Measurements from ENCODE around the gene STARD8. TPM values are rescaled to one million over a fixed set of nuclear protein-coding genes. Genes with fewer than 3 reads are reported as not detected.

The STARD8 gene
- total RNA-seq, 2 donors from 2014 or later: 15.8 to 19.8 TPM

DNA sequence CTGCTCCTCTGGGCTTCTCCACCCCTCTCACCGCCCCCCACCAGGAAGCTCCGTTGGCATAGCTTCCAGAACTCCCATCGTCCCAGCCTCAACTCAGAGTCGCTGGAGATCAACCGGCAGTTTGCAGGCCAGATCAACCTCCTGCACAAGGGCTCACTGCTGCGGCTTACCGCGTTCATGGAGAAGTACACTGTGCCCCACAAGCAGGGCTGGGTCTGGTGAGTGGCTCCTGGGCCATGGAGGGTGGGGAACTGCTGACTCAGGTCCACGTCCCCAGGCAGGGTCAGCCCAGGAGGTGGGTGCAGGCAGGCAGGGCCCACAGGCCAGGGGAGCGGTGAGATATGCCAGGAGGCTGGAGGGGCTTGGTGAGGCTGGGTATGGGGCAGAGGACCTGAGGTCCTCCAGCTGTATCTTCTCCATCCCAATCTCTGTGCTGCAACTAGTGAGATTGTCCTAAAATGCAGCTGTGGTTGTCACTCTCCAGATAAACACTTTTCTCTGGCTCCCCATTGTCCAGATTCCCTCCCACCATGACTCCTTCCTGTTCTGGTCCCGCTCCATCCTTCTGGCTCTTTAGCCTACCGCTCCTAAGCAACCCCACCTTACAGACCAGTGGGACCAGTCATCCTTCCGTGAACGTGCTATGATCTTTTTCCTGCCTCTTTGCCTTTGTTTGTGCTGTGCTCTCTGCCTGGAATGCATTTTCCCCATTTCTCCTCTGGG lies 71.9 kb downstream of the STARD8 start:
- ATAC-seq (ENCODE audit: insufficient number of reproducible peaks, low FRiP score, low read depth) (no peak), DNase-seq (ENCODE audit: low spot score) (no peak)
- no peaks in the 10 kb centered on the region for H3K9me3 ChIP-seq
- H3K27me3 ChIP-seq (replicated peaks; ENCODE audit: insufficient read depth): no peaks in the 10 kb centered on the region
- no peaks in the 10 kb centered on the region for H3K36me3 ChIP-seq
- no peaks in the 10 kb centered on the region for H3K4me1 ChIP-seq (ENCODE audit: control insufficient read depth in 1 of 2, low read depth in 2 of 2)
- H3K4me3 ChIP-seq: no peak overlapping the region
- TF ChIP-seq, protein P1, sequence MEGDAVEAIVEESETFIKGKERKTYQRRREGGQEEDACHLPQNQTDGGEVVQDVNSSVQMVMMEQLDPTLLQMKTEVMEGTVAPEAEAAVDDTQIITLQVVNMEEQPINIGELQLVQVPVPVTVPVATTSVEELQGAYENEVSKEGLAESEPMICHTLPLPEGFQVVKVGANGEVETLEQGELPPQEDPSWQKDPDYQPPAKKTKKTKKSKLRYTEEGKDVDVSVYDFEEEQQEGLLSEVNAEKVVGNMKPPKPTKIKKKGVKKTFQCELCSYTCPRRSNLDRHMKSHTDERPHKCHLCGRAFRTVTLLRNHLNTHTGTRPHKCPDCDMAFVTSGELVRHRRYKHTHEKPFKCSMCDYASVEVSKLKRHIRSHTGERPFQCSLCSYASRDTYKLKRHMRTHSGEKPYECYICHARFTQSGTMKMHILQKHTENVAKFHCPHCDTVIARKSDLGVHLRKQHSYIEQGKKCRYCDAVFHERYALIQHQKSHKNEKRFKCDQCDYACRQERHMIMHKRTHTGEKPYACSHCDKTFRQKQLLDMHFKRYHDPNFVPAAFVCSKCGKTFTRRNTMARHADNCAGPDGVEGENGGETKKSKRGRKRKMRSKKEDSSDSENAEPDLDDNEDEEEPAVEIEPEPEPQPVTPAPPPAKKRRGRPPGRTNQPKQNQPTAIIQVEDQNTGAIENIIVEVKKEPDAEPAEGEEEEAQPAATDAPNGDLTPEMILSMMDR (IDR thresholded peaks at IDR 0.05): no peak
- H3K27ac ChIP-seq: no peak overlapping the region

GRCh38 chrX:68719904-68720614 lies 72.6 kb downstream of the STARD8 start:
- ATAC-seq (ENCODE audit: insufficient number of reproducible peaks, low FRiP score, low read depth) (no peak), DNase-seq (ENCODE audit: low spot score) (no peak)
- TF ChIP-seq, protein P1 (IDR thresholded peaks at IDR 0.05): no peak
- H3K36me3 ChIP-seq: no peaks in the 10 kb centered on the region
- H3K27me3 ChIP-seq (replicated peaks; ENCODE audit: insufficient read depth): no peaks in the 10 kb centered on the region
- no peaks in the 10 kb centered on the region for H3K9me3 ChIP-seq
- H3K4me3 ChIP-seq: no peak overlapping the region
- H3K27ac ChIP-seq: no peak overlapping the region
- H3K4me1 ChIP-seq (ENCODE audit: control insufficient read depth in 1 of 2, low read depth in 2 of 2): no peaks in the 10 kb centered on the region

DNA sequence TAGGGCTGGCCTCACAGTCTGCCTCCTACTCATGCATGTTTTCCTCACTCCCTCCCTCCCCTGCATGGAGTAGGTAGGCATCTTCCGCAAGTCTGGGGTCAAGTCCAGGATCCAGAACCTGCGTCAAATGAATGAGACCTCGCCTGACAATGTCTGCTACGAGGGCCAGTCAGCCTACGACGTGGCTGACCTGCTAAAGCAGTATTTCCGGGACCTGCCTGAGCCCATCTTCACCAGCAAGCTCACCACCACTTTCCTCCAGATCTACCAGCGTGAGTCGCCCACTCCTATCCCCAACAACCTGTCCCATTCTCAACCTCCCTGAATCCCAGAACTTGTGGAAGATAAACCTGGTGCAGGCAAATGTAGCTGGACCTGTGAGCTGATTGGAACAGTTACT lies 73.4 kb downstream of the STARD8 start:
- TF ChIP-seq, protein P1 (IDR thresholded peaks at IDR 0.05): no peak
- DNase-seq (ENCODE audit: low spot score) (no peak), ATAC-seq (ENCODE audit: insufficient number of reproducible peaks, low FRiP score, low read depth) (no peak)
- H3K36me3 ChIP-seq: no peaks in the 10 kb centered on the region
- no peak overlapping the region for H3K4me3 ChIP-seq
- H3K27ac ChIP-seq: no peak overlapping the region
- no peaks in the 10 kb centered on the region for H3K27me3 ChIP-seq (replicated peaks; ENCODE audit: insufficient read depth)
- H3K4me1 ChIP-seq (ENCODE audit: control insufficient read depth in 1 of 2, low read depth in 2 of 2): no peaks in the 10 kb centered on the region
- H3K9me3 ChIP-seq: no peaks in the 10 kb centered on the region

GRCh38 chrX:68721546-68721945 lies 74.1 kb downstream of the STARD8 start:
- DNase-seq (ENCODE audit: low spot score): no peak
- Histone ChIP-seq H3K27ac (no peak overlapping the region), H3K27me3 (replicated peaks; ENCODE audit: insufficient read depth) (no peaks in the 10 kb centered on the region), H3K4me1 (ENCODE audit: control insufficient read depth in 1 of 2, low read depth in 2 of 2) (no peaks in the 10 kb centered on the region), H3K36me3 (no peaks in the 10 kb centered on the region), H3K9me3 (no peaks in the 10 kb centered on the region), H3K4me3 (no peak overlapping the region)
- no peak for ATAC-seq (ENCODE audit: insufficient number of reproducible peaks, low FRiP score, low read depth)
- TF ChIP-seq, protein P1 (IDR thresholded peaks at IDR 0.05): no peak

- ATAC-seq (ENCODE audit: insufficient number of reproducible peaks, low FRiP score, low read depth) (no peak), DNase-seq (ENCODE audit: low spot score) (no peak)
- no peaks in the 10 kb centered on the region for H3K9me3 ChIP-seq
- TF ChIP-seq, protein P1 (IDR thresholded peaks at IDR 0.05): no peak
- H3K27me3 ChIP-seq (replicated peaks; ENCODE audit: insufficient read depth): no peaks in the 10 kb centered on the region
- no peaks in the 10 kb centered on the region for H3K4me1 ChIP-seq (ENCODE audit: control insufficient read depth in 1 of 2, low read depth in 2 of 2)
- no peak overlapping the region for H3K27ac ChIP-seq
- no peaks in the 10 kb centered on the region for H3K36me3 ChIP-seq
- H3K4me3 ChIP-seq: no peak overlapping the region
Observed at GRCh38 chrX:68721991-68722860, 74.8 kb downstream of the STARD8 start.

Measured in thoracic aorta (tissue), 2 donors.